Hepatocyte (in vitro differentiated cells): ENCODE data around the gene MECR. TPM values are rescaled to one million over a fixed set of nuclear protein-coding genes. Genes with fewer than 3 reads are reported as not detected.

ENCODE experiments used
- DNase-seq: peaks from one replicate; pipeline ENCODE4 v3.0.0-alpha.2; 2016; ENCODE audit warnings: low spot score
- H2AFZ ChIP-seq: fragments of 200-600 bp; sonication (generic); 2 replicates; pipeline ENCODE4 v1.6.0; 2016; ENCODE audit warnings: antibody characterized with exemption, mild to moderate bottlenecking
- H3K27ac ChIP-seq: fragments of 200-600 bp; sonication (generic); 2 replicates; pipeline ENCODE4 v1.5.1; 2016; ENCODE audit warnings: mild to moderate bottlenecking
- H3K27me3 ChIP-seq: fragments of 200-600 bp; sonication (generic); 2 replicates; pipeline ENCODE4 v1.6.1; 2016
- H3K36me3 ChIP-seq: fragments of 200-600 bp; sonication (generic); replicated peaks from 2 replicates; pipeline ENCODE4 v1.5.1; 2016; ENCODE audit warnings: low read depth; ENCODE audit not compliant: insufficient read depth
- H3K4me1 ChIP-seq: fragments of 200-600 bp; sonication (generic); 2 replicates; pipeline ENCODE4 v1.5.1; 2016; ENCODE audit warnings: mild to moderate bottlenecking, moderate library complexity; ENCODE audit not compliant: insufficient read depth
- H3K4me2 ChIP-seq: fragments of 200-600 bp; sonication (generic); 2 replicates; pipeline ENCODE4 v1.6.0; 2016
- H3K4me3 ChIP-seq: fragments of 200-600 bp; sonication (generic); 2 replicates; pipeline ENCODE4 v1.5.1; 2016; ENCODE audit warnings: mild to moderate bottlenecking
- H3K79me2 ChIP-seq: fragments of 200-600 bp; sonication (generic); 2 replicates; pipeline ENCODE4 v1.6.0; 2017; ENCODE audit warnings: mild to moderate bottlenecking
- H3K9me2 ChIP-seq: fragments of 200-600 bp; sonication (generic); replicated peaks from 2 replicates; pipeline ENCODE4 v1.6.0; 2017; ENCODE audit warnings: mild to moderate bottlenecking; ENCODE audit not compliant: insufficient read depth
- H3K9me3 ChIP-seq: fragments of 200-600 bp; sonication (generic); 2 replicates; pipeline ENCODE4 v1.5.1; 2016; ENCODE audit warnings: low read depth, mild to moderate bottlenecking
- H4K20me1 ChIP-seq: fragments of 200-600 bp; sonication (generic); 2 replicates; pipeline ENCODE4 v1.6.0; 2016; ENCODE audit warnings: mild to moderate bottlenecking; ENCODE audit not compliant: insufficient read depth, poor library complexity, severe bottlenecking
- EZH2 ChIP-seq: fragments of 200-600 bp; sonication (generic); IDR thresholded peaks from 2 replicates; pipeline ENCODE4 v1.6.1; 2016; ENCODE audit warnings: antibody characterized with exemption, mild to moderate bottlenecking, borderline replicate concordance
- EZH2phosphoT487 ChIP-seq: fragments of 200-600 bp; sonication (generic); IDR thresholded peaks from one replicate; pipeline ENCODE4 v1.6.1; 2018; ENCODE audit warnings: antibody characterized with exemption, mild to moderate bottlenecking, low read depth, moderate library complexity; ENCODE audit not compliant: unreplicated experiment, severe bottlenecking
- WGBS: methylation state at CpG from one replicate; pipeline ENCODE4 v1.1.6; 2016; ENCODE audit warnings: low lambda C conversion rate; ENCODE audit errors: missing lambda C conversion rate; 5-methylcytosine and 5-hydroxymethylcytosine counted together
- polyA plus RNA-seq: library from polyadenylated mRNA; unstranded; fragments of >200 nt; fragmentation: Nextera tagmentation; extraction: Ambion mirVana; gene quantifications from 2 replicates; pipeline ENCODE4 v1.2.1, GENCODE V29; 2016
- total RNA-seq: library from RNA; depleted of rRNA; stranded (reverse); fragments of >200 nt; gene quantifications from 2 replicates; pipeline ENCODE4 v1.2.3, GENCODE V29; 2014
- TF ChIP-seq, protein P1 (sequence below): fragments of 200-600 bp; sonication (generic); IDR thresholded peaks from 2 replicates; pipeline ENCODE4 v1.5.1; 2016; ENCODE audit warnings: antibody characterized with exemption, mild to moderate bottlenecking; ENCODE audit not compliant: poor library complexity

The MECR gene, protein sequence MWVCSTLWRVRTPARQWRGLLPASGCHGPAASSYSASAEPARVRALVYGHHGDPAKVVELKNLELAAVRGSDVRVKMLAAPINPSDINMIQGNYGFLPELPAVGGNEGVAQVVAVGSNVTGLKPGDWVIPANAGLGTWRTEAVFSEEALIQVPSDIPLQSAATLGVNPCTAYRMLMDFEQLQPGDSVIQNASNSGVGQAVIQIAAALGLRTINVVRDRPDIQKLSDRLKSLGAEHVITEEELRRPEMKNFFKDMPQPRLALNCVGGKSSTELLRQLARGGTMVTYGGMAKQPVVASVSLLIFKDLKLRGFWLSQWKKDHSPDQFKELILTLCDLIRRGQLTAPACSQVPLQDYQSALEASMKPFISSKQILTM
- total RNA-seq (10.8 and 14.2 TPM in 2 replicates), polyA plus RNA-seq (32.6 and 35.2 TPM in 2 replicates)

DNA sequence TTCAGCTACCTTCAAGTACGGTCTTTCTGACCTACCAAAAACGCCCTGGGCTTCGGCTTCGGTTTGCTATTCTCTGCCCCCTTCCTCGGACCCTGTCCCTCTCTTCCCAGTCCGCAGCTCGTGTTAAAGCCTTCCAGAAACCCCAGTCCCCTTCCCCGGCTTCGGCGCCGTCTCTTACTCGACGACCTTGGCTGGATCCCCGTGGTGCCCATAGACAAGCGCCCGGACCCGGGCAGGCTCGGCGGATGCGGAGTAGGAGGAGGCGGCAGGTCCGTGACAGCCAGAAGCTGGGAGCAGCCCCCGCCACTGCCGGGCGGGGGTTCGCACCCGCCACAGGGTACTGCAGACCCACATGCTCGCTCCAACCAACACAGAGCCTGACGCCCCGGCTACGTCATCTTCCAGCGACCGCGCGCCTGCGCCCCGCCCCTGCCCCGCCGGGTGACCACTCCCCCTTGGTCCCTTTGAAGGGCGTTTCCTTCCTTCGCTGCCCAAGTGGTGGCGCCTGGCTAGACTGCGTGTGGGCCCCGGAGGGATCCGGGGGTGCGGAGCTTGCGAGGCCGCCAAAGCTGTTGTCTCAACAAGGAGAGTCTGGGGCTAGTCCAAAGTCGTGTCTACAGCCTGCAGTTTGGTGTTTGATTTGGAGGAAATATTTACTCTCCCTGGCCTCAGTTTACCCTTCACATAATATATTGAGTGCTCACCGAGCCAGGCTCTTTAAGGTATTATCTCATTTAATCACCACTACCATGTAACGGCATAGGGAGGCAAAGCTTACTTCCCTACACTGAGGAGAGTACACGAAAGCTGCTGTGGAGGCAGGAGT is at the start of gene MECR:
MECR (minus strand) TSS at position 382 of the 826 bp plus-strand sequence; CDS start at position 354, 28 bp downstream.
- DNase-seq, result peak; percentile 95
- no peaks in the 10 kb centered on the region for H3K36me3 ChIP-seq
- H3K4me1 ChIP-seq, result no peaks in the 10 kb centered on the region
- peak within 1 kb of the TSS; percentile 98 for H2AFZ ChIP-seq
- peaks cover 12% of the 10 kb centered on the region for H3K79me2 ChIP-seq
- WGBS, result 6% methylated on average over 46 of the region's 52 CpGs
- H3K9me3 ChIP-seq, result no peaks in the 10 kb centered on the region
- H3K9me2 ChIP-seq, result no peaks in the 10 kb centered on the region
- peak within 1 kb of the TSS; percentile 78 for H3K4me3 ChIP-seq
- TF ChIP-seq EZH2phosphoT487 (no peak), EZH2 (no peak)
- TF ChIP-seq, protein P1, sequence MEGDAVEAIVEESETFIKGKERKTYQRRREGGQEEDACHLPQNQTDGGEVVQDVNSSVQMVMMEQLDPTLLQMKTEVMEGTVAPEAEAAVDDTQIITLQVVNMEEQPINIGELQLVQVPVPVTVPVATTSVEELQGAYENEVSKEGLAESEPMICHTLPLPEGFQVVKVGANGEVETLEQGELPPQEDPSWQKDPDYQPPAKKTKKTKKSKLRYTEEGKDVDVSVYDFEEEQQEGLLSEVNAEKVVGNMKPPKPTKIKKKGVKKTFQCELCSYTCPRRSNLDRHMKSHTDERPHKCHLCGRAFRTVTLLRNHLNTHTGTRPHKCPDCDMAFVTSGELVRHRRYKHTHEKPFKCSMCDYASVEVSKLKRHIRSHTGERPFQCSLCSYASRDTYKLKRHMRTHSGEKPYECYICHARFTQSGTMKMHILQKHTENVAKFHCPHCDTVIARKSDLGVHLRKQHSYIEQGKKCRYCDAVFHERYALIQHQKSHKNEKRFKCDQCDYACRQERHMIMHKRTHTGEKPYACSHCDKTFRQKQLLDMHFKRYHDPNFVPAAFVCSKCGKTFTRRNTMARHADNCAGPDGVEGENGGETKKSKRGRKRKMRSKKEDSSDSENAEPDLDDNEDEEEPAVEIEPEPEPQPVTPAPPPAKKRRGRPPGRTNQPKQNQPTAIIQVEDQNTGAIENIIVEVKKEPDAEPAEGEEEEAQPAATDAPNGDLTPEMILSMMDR, result peak; percentile 5
- H3K27ac ChIP-seq, result peak within 1 kb of the TSS; percentile 64
- no peaks in the 10 kb centered on the region for H4K20me1 ChIP-seq
- no peaks in the 10 kb centered on the region for H3K27me3 ChIP-seq
- H3K4me2 ChIP-seq, result peak within 1 kb of the TSS; percentile 84

DNA sequence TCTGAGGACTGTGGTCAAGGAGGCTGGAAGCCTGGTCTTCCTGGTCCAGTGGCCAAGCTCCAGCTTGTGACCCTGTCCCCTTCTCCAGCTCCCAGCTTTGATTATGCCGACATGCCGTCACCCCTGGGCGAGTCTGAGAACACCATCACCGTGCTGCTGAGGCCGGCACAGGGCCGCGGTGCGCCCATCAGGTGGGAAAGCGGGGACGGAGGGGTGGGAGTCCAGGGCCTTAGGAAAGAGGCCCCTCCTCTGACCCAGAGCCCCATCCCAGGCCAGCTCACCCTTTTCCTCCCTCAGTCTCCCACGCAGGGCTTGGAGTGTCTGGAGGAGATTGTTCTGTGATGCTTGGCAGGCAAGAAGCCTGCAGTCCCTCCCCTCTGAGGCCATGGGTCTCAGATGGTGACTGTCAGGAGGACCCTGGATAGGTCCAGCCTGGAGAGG is 49.2 kb upstream of the MECR start:
- Histone ChIP-seq H3K4me3 (no peak overlapping the region), H3K4me1 (no peaks in the 10 kb centered on the region), H4K20me1 (no peaks in the 10 kb centered on the region), H3K4me2 (no peak overlapping the region), H2AFZ (no peak overlapping the region), H3K27ac (no peak overlapping the region), H3K9me3 (peaks cover 3% of the 10 kb centered on the region), H3K79me2 (no peaks in the 10 kb centered on the region), H3K27me3 (no peaks in the 10 kb centered on the region), H3K36me3 (no peaks in the 10 kb centered on the region), H3K9me2 (no peaks in the 10 kb centered on the region)
- 94% methylated on average over 11 of the region's 11 CpGs for WGBS
- no peak for DNase-seq
- no peak for TF ChIP-seq EZH2phosphoT487
- TF ChIP-seq EZH2, result no peak
- TF ChIP-seq, protein P1, result no peak

DNA sequence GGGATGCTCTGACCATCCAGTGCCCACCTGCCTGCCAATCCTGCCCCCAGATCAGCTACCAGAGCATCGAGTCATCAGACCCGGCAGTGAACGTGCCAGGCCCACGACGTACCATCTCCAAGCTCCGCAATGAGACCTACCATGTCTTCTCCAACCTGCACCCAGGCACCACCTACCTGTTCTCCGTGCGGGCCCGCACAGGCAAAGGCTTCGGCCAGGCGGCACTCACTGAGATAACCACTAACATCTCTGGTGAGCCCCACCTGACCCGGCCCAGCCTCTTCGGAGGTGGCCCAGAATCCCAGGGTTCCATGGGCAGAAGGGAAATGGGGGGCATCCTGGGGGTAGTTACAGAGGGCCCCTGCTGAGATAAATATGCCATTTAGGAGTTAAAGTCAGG is 48.7 kb upstream of the MECR start:
- H3K4me1 ChIP-seq, result no peaks in the 10 kb centered on the region
- H3K36me3 ChIP-seq, result no peaks in the 10 kb centered on the region
- WGBS, result 98% methylated on average over 13 of the region's 13 CpGs
- DNase-seq, result no peak
- H4K20me1 ChIP-seq, result no peaks in the 10 kb centered on the region
- no peak overlapping the region for H3K27ac ChIP-seq
- no peak overlapping the region for H3K4me2 ChIP-seq
- no peak overlapping the region for H2AFZ ChIP-seq
- no peak overlapping the region for H3K4me3 ChIP-seq
- H3K9me2 ChIP-seq, result no peaks in the 10 kb centered on the region
- no peak for TF ChIP-seq EZH2
- TF ChIP-seq, protein P1, result no peak
- no peaks in the 10 kb centered on the region for H3K27me3 ChIP-seq
- no peaks in the 10 kb centered on the region for H3K79me2 ChIP-seq
- H3K9me3 ChIP-seq, result peaks cover 3% of the 10 kb centered on the region
